ENCODE data around the gene PKN1. TPM values are rescaled to one million over a fixed set of nuclear protein-coding genes. Genes with fewer than 3 reads are reported as not detected.
A peak's percentile ranks its signal among the peaks of the same experiment; 100 is the strongest.

The PKN1 gene
- total and polyA plus RNA-seq, 9 of the 15 experiments (the other 6 are each of a cell fraction or from before 2014, with no cell fraction given): 0.30 to 228 (median 77.5) TPM

DNA sequence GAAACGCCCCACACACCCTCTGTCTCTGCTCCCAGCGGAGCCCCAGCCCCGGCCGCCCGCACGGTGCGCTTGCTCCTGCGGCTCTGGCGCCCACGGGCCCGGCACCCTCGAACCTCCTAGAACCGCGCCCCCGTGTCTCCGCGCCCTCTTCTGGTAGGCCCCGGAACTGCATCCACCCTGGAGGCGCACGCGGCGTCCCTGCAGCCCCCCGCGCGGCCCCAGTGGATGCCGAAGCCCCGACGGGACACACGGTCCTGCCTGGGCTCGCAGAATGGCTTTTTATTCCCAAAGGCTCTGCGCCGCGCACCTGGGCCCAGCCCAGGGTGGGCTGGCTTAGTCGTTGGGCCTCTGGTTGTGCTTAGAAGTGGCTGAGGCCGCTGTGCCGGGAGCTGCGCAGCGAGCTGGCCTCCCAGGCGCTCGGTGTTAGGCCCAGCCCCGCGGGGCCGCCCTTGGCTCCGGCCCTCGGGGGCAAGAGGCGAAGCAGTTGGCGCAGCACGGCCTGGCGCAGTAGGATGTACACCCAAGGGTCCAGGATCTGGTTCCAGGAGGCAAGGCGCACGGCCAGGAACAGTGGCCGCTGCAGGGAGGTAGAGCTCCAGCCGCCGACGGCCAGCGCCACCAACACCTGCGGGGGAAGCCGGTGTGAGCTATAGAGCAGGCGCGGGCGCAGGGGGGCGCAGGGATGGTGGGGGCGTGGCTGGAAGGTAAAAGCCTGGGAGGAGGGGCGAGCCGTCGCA lies 39.3 kb downstream of the PKN1 start (continued):
- TF ChIP-seq SRF (CRISPR knock-in tag; IDR thresholded peaks at IDR 0.05): peak; percentile 30 to 50; a peak in 1 of 4 replicates
- TF ChIP-seq KLF16 (IDR thresholded peaks at IDR 0.05): 0 out of 2 replicates have a peak, but pooled peaks have one; percentile 11
- TF ChIP-seq MTA3 (IDR thresholded peaks at IDR 0.05; ENCODE audit: borderline replicate concordance): peak; percentile 79; the same call in 1 of the 2 replicates
- peak; percentile 90 for TF ChIP-seq FIP1L1 (IDR thresholded peaks at IDR 0.05; ENCODE audit: low read depth, low read length, poor library complexity, severe bottlenecking)
- peak; percentile 77 to 81 for TF ChIP-seq NRF1 (conservative IDR thresholded peaks at IDR 0.05 in 1 of 2, IDR thresholded peaks at IDR 0.05 in 1 of 2)
- 0 out of 2 replicates have a peak, but pooled peaks have one; percentile 62 for TF ChIP-seq KLF13 (tag; IDR thresholded peaks at IDR 0.05; ENCODE audit: borderline replicate concordance, low read depth)
- TF ChIP-seq, protein P1, sequence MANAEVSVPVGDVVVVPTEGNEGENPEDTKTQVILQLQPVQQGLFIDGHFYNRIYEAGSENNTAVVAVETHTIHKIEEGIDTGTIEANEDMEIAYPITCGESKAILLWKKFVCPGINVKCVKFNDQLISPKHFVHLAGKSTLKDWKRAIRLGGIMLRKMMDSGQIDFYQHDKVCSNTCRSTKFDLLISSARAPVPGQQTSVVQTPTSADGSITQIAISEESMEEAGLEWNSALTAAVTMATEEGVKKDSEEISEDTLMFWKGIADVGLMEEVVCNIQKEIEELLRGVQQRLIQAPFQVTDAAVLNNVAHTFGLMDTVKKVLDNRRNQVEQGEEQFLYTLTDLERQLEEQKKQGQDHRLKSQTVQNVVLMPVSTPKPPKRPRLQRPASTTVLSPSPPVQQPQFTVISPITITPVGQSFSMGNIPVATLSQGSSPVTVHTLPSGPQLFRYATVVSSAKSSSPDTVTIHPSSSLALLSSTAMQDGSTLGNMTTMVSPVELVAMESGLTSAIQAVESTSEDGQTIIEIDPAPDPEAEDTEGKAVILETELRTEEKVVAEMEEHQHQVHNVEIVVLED (CRISPR knock-in tag; IDR thresholded peaks at IDR 0.05): 0 out of 2 replicates have a peak, but pooled peaks have one; percentile 27
- peak; percentile 96 for TF ChIP-seq U2AF1 (optimal IDR thresholded peaks at IDR 0.05; ENCODE audit: low read depth, low read length)
- peak; percentile 39 to 88 for TF ChIP-seq E2F6 (IDR thresholded peaks at IDR 0.05; ENCODE audit: borderline replicate concordance in 1 of 2, extremely low read depth in 1 of 2, insufficient read depth in 1 of 2, insufficient read length in 1 of 2, low read depth in 1 of 2, low read length in 1 of 2, poor library complexity in 1 of 2, severe bottlenecking in 1 of 2)
- 0 out of 2 replicates have a peak, but pooled peaks have one; percentile 30 for TF ChIP-seq DMBX1 (CRISPR knock-in tag; IDR thresholded peaks at IDR 0.05; ENCODE audit: borderline replicate concordance)
- TF ChIP-seq ZNF695 (CRISPR knock-in tag; IDR thresholded peaks at IDR 0.05): peak; percentile 31; the same call in 1 of the 2 replicates
- no peak for TF ChIP-seq ZNF140 (CRISPR knock-in tag; IDR thresholded peaks at IDR 0.05)
- TF ChIP-seq DEAF1 (CRISPR knock-in tag; IDR thresholded peaks at IDR 0.05): 0 out of 2 replicates have a peak, but pooled peaks have one; percentile 12
- TF ChIP-seq CCNT2 (IDR thresholded peaks at IDR 0.05; ENCODE audit: borderline replicate concordance, extremely low read depth, insufficient read length, low read depth, low read length): peak; percentile 62
- no peak for TF ChIP-seq POLR2AphosphoS5 (IDR thresholded peaks at IDR 0.05; ENCODE audit: control insufficient read depth, insufficient read depth, low read depth, low read length)
- no peak for TF ChIP-seq CREB1 (IDR thresholded peaks at IDR 0.05)
- TF ChIP-seq CREB1 (CRISPR knock-in tag; IDR thresholded peaks at IDR 0.05): peak; percentile 37
- peak; percentile 62 for TF ChIP-seq RBFOX2 (IDR thresholded peaks at IDR 0.05; ENCODE audit: low read depth, low read length)
- TF ChIP-seq, protein P2, sequence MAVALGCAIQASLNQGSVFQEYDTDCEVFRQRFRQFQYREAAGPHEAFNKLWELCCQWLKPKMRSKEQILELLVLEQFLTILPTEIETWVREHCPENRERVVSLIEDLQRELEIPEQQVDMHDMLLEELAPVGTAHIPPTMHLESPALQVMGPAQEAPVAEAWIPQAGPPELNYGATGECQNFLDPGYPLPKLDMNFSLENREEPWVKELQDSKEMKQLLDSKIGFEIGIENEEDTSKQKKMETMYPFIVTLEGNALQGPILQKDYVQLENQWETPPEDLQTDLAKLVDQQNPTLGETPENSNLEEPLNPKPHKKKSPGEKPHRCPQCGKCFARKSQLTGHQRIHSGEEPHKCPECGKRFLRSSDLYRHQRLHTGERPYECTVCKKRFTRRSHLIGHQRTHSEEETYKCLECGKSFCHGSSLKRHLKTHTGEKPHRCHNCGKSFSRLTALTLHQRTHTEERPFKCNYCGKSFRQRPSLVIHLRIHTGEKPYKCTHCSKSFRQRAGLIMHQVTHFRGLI (CRISPR knock-in tag; IDR thresholded peaks at IDR 0.05): no peak
- peak; percentile 63 for TF ChIP-seq ZFX (CRISPR knock-in tag; IDR thresholded peaks at IDR 0.05)
